K562 (cell line): Measurements from ENCODE around the gene SEPHS1. TPM values are rescaled to one million over a fixed set of nuclear protein-coding genes. Genes with fewer than 3 reads are reported as not detected.

ENCODE experiments used
- ATAC-seq: fragments of 200-7000 bp; cut with Tn5 transposase; 3 replicates; pipeline ENCODE4 v1.9.1; 2020; ENCODE audit warnings: moderate library complexity
- BruUV-seq: library from RNA; stranded (reverse); fragments of 400-500 nt; replicated peaks from 2 replicates; lab custom pipeline; 2021; lab: Mats Ljungman, UMichigan
- CTCF ChIA-PET: fragments of 300-600 bp; formaldehyde crosslinking; extraction: SDS; loops from one replicate; lab custom pipeline; 2021; ENCODE audit warnings: low intra/inter-chr PET ratio; lab: Yijun Ruan, JAX
- POLR2A ChIA-PET: fragments of 300-600, 350-650 bp; sonication (Branson Sonifier 250); formaldehyde crosslinking; extraction: SDS; loops from one replicate; lab custom pipeline; 2021; ENCODE audit warnings: antibody characterized with exemption, inconsistent platforms; lab: Yijun Ruan, JAX
- DNase-seq, 4 experiments: peaks; one replicate each; pipeline versions ENCODE4 v3.0.0 to v3.0.0-alpha.2; 2011 to 2018; ENCODE audit warnings: low spot score in 3 of 4, mixed read lengths in 3 of 4; ENCODE audit errors: extremely low read depth in 1 of 4
- FAIRE-seq: peaks from 2 replicates; lab custom pipeline; 2011; peaks lifted over from hg19 to GRCh38; lab: Jason Lieb, UNC
- H2AFZ ChIP-seq: 2 replicates; pipeline ENCODE4 v1.6.0; 2011; ENCODE audit warnings: low read depth, low read length, control low read depth, inconsistent platforms
- H3K27ac ChIP-seq: fragments of 200-600 bp; 3 replicates; pipeline ENCODE4 v1.8.0; 2011; ENCODE audit warnings: low read depth, mild to moderate bottlenecking, control low read depth, inconsistent platforms, low read length, moderate library complexity, mixed read lengths; ENCODE audit errors: extremely low read depth
- H3K27me3 ChIP-seq, 2 experiments: fragments of 300-600 bp in 1 of 2; 2 replicates in 1 of 2; 3 replicates in 1 of 2; pipeline versions ENCODE4 v1.6.0 to v1.8.0; 2011; ENCODE audit warnings: inconsistent platforms in 2 of 2, low read length in 2 of 2, mild to moderate bottlenecking in 1 of 2, mixed read lengths in 1 of 2, moderate library complexity in 1 of 2; ENCODE audit not compliant: control insufficient read depth in 2 of 2, insufficient read depth in 2 of 2
- H3K36me3 ChIP-seq: fragments of 300-600 bp; 3 replicates; pipeline ENCODE4 v1.8.0; 2011; ENCODE audit warnings: mild to moderate bottlenecking, low read length, inconsistent platforms; ENCODE audit not compliant: control insufficient read depth, insufficient read depth
- H3K4me1 ChIP-seq, 2 experiments: fragments of 200-600 bp in 1 of 2; replicated peaks in 1 of 2; 2 replicates in 1 of 2; 3 replicates in 1 of 2; pipeline versions ENCODE4 v1.5.1 to v1.8.0; 2011; ENCODE audit warnings: inconsistent platforms in 2 of 2, low read length in 2 of 2, mild to moderate bottlenecking in 1 of 2, mixed read lengths in 1 of 2, moderate library complexity in 1 of 2; ENCODE audit not compliant: control insufficient read depth in 2 of 2, insufficient read depth in 2 of 2
- H3K4me2 ChIP-seq: 2 replicates; pipeline ENCODE4 v1.6.1; 2011; ENCODE audit warnings: low read length, control low read depth, inconsistent platforms, mixed read lengths; ENCODE audit not compliant: insufficient read depth
- H3K4me3 ChIP-seq: fragments of 200-600 bp; sonication (generic), shearing (Covaris generic); 2 replicates; pipeline ENCODE4 v1.5.1; 2016; ENCODE audit warnings: control low read depth, inconsistent platforms
- H3K79me2 ChIP-seq: fragments of 200-600 bp; 3 replicates; pipeline ENCODE4 v1.8.0; 2011; ENCODE audit warnings: low read length, inconsistent platforms; ENCODE audit not compliant: control insufficient read depth, insufficient read depth
- H3K9ac ChIP-seq, 2 experiments: 2 replicates each; pipeline versions ENCODE4 v1.6.0 to v1.6.1; 2011; ENCODE audit warnings: low read depth in 2 of 2, low read length in 2 of 2, control low read depth in 1 of 2, inconsistent platforms in 1 of 2, mild to moderate bottlenecking in 1 of 2, mixed read lengths in 1 of 2; ENCODE audit not compliant: insufficient read depth in 1 of 2
- H3K9me1 ChIP-seq: one replicate; pipeline ENCODE4 v1.6.0; 2011; ENCODE audit warnings: inconsistent platforms, mild to moderate bottlenecking, low read length, moderate library complexity; ENCODE audit not compliant: control insufficient read depth, insufficient read depth
- H3K9me3 ChIP-seq: replicated peaks from 2 replicates; pipeline ENCODE4 v1.5.1; 2011; ENCODE audit warnings: low read depth, low read length, inconsistent platforms; ENCODE audit not compliant: control insufficient read depth, insufficient read depth
- H4K20me1 ChIP-seq: replicated peaks from 2 replicates; pipeline ENCODE4 v1.6.1; 2011; ENCODE audit warnings: low read length, inconsistent platforms, mixed read lengths; ENCODE audit not compliant: control insufficient read depth, insufficient read depth
- CBFB ChIP-seq: sonication (generic); formaldehyde crosslinking; IDR thresholded peaks from 2 replicates; pipeline ENCODE4 v1.4.0; 2020; ENCODE audit warnings: mild to moderate bottlenecking, missing genetic modification reagents
- CHCHD3 ChIP-seq: fragments of 250-450 bp; sonication (Bioruptor Pico); IDR thresholded peaks from 2 replicates; pipeline ENCODE4 v2.1.2; 2022; ENCODE audit warnings: mild to moderate bottlenecking
- CHD1 ChIP-seq: fragments of 200-600 bp; sonication (generic); IDR thresholded peaks from one replicate; pipeline ENCODE4 v1.6.1; 2012; ENCODE audit warnings: mild to moderate bottlenecking, moderate library complexity, low read length, inconsistent platforms
- ETV1 ChIP-seq: fragments of 450-650 bp; conservative IDR thresholded peaks from 2 replicates; pipeline ENCODE4 v1.6.1; 2016; ENCODE audit warnings: missing genetic modification characterization, control low read depth, low read depth, missing compliant biosample characterization
- FOSL1 ChIP-seq: fragments of 200-800 bp; sonication (Bioruptor generic); conservative IDR thresholded peaks from 2 replicates; pipeline ENCODE4 v1.6.1; 2016; ENCODE audit warnings: missing genetic modification characterization, missing compliant biosample characterization
- GTF2F1 ChIP-seq: IDR thresholded peaks from 2 replicates; pipeline ENCODE4 v1.6.1; 2011; ENCODE audit warnings: low read depth, low read length, improper control_type of control experiment
- NFATC3 ChIP-seq: fragments of 450-650 bp; IDR thresholded peaks from 2 replicates; pipeline ENCODE4 v1.6.1; 2017; ENCODE audit warnings: mild to moderate bottlenecking
- NFIX ChIP-seq: fragments of 250-450 bp; sonication (Bioruptor Pico); IDR thresholded peaks from 2 replicates; pipeline ENCODE4 v1.4.0; 2020; ENCODE audit warnings: low read depth, mild to moderate bottlenecking, moderate library complexity
- PHB ChIP-seq: fragments of 250-450 bp; sonication (Bioruptor Pico); IDR thresholded peaks from 2 replicates; pipeline ENCODE4 v1.5.0; 2021
- PHF20 ChIP-seq: fragments of 450-650 bp; IDR thresholded peaks from 2 replicates; pipeline ENCODE4 v1.6.1; 2018; ENCODE audit not compliant: partially characterized antibody
- POLR2AphosphoS2 ChIP-seq: IDR thresholded peaks from 2 replicates; pipeline ENCODE4 v1.6.1; 2012; ENCODE audit warnings: low read length, improper control_type of control experiment
- SIN3A ChIP-seq, 2 experiments: fragments of 150-350 bp in 1 of 2; IDR thresholded peaks; 2 replicates each; pipeline ENCODE4 v1.6.1; 2011 to 2016; ENCODE audit warnings: borderline replicate concordance in 2 of 2, low read depth in 2 of 2, low read length in 2 of 2, mild to moderate bottlenecking in 2 of 2, moderate library complexity in 2 of 2; ENCODE audit not compliant: control insufficient read depth in 1 of 2
- SMC3 ChIP-seq: conservative IDR thresholded peaks from 2 replicates; pipeline ENCODE4 v1.6.1; 2011; ENCODE audit warnings: low read depth, low read length, improper control_type of control experiment; ENCODE audit not compliant: insufficient read depth
- SRSF7 ChIP-seq: fragments of 200-400 bp; formaldehyde crosslinking; optimal IDR thresholded peaks from 2 replicates; pipeline ENCODE3; 2017; ENCODE audit warnings: mild to moderate bottlenecking, low read depth, low read length
- ZKSCAN1 ChIP-seq: fragments of 150-350 bp; IDR thresholded peaks from 2 replicates; pipeline ENCODE4 v1.6.1; 2016; ENCODE audit warnings: low read depth, low read length
- ZNF253 ChIP-seq: fragments of 250-450 bp; sonication (Bioruptor Pico); conservative IDR thresholded peaks from 2 replicates; pipeline ENCODE4 v1.6.1; 2021; ENCODE audit warnings: mild to moderate bottlenecking
- WGBS: fragments of 100-300 bp; shearing (Covaris generic); methylation state at CpG from one replicate; pipeline ENCODE4 v1.1.6; 2016; ENCODE audit warnings: low coverage, mixed read lengths; ENCODE audit not compliant: insufficient coverage; ENCODE audit errors: missing lambda C conversion rate; 5-methylcytosine and 5-hydroxymethylcytosine counted together
- in situ Hi-C: fragments of 300-500 bp; cut with MboI; formaldehyde crosslinking; loops from 4 replicates; pipeline ENCODE4 v1.15.0; 2018; ENCODE audit warnings: inconsistent platforms, mixed read lengths
- intact Hi-C: fragments of 100-400 bp; cut with micrococcal nuclease; formaldehyde crosslinking; loops from 2 replicates; pipeline ENCODE4 v1.14.2; 2022
- polyA plus RNA-seq, 8 experiments: library from polyadenylated mRNA; depleted of rRNA in 4 of 8; stranded (reverse) in 5 of 8; unstranded in 3 of 8; fragments of >200 nt; fragmentation: Nextera tagmentation in 2 of 8; fragmentation: Illumina TruSeq in 1 of 8; extraction: Ambion mirVana in 2 of 8; extraction: Trizol in 1 of 8; gene quantifications; 2 replicates each; pipeline versions ENCODE4 v1.2.1 to v1.2.3, GENCODE V29; 2011 to 2014; ENCODE audit warnings: inconsistent platforms in 1 of 8, missing spikeins in 1 of 8
- total RNA-seq, 7 experiments: library from RNA; depleted of rRNA in 6 of 7; stranded (reverse); fragments of >200 nt in 6 of 7; fragmentation: Illumina TruSeq in 2 of 7; extraction: Trizol in 2 of 7; gene quantifications; 2 replicates each; pipeline versions ENCODE4 v1.2.1 to v1.2.3, GENCODE V29; 2011 to 2021; ENCODE audit warnings: low replicate concordance in 1 of 7
- TF ChIP-seq, protein P1 (sequence below): sonication (generic); formaldehyde crosslinking; IDR thresholded peaks from 2 replicates; pipeline ENCODE4 v1.8.0; 2023; ENCODE audit warnings: mild to moderate bottlenecking, missing genetic modification reagents
- TF ChIP-seq, protein P2 (sequence below): fragments of 450-650 bp; conservative IDR thresholded peaks from 2 replicates; pipeline ENCODE4 v1.6.1; 2016; ENCODE audit warnings: missing genetic modification characterization, low read depth, mild to moderate bottlenecking, missing compliant biosample characterization, moderate library complexity

Gene SEPHS1
- total and polyA plus RNA-seq, 9 of the 15 experiments (the other 6 are each of a cell fraction or from before 2014, with no cell fraction given), result 14.7 to 82.8 (median 41.8) TPM

DNA sequence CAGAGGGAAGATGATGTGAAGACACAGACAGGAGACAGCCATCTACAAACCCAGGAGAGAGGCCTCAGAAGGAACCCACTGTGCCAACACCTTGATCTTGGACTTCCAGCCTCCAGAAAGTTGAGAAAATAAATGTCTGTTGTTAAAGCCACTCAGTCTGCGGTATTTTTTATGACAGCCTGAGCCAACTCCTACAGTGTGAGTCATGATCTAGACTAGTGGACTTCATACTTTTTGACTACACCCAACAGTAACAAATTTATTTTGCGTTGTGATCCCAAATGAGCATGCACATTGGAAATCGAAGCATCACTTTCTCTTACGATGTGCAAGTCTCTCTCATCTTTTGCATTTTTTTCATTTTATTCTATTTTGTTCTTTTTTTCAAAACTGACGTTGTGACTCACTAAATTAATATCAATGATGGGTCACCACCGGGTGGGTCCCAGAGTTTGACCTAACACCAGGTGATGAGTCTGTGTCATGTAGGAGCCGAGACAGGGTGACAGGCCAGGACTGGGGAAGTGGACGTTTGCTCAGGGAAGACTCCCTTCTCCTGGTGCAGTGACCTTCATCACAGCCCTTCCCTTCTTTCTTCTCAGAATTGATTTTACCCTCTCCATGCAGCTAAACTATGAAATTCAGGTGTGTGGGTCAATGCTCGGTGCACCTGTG, 77.1 kb downstream of the SEPHS1 start:
- H3K4me2 ChIP-seq, result peak overlapping the region; percentile 73
- CTCF ChIA-PET, result no interaction called here
- H3K9ac ChIP-seq, result no peak overlapping the region; a peak in 1 of 4 replicates
- peak; percentile 20 to 30 (median 26) for DNase-seq
- H2AFZ ChIP-seq, result peak overlapping the region; percentile 93
- no peaks in the 10 kb centered on the region for H3K9me1 ChIP-seq
- intact Hi-C loops, result loop anchor here (1.0 to 10.0 kb wide), 4 partner anchors 31 to 106 kb away; partner anchors contain the start of gene MCM10
- H3K27me3 ChIP-seq, result no peaks in the 10 kb centered on the region
- peak; percentile 51; the same call in 2 of the 3 replicates for ATAC-seq
- no peaks in the 10 kb centered on the region for H4K20me1 ChIP-seq
- POLR2A ChIA-PET, result no interaction called here
- 22% methylated on average over 8 of the region's 9 CpGs for WGBS
- peak overlapping the region; percentile 52; the same call in 1 of the 3 replicates for H3K27ac ChIP-seq
- no TSS peak for BruUV-seq
- in situ Hi-C loops, result no loop called here
- H3K36me3 ChIP-seq, result no peaks in the 10 kb centered on the region
- FAIRE-seq, result no peak
- H3K4me3 ChIP-seq, result no peak overlapping the region
- H3K9me3 ChIP-seq, result no peaks in the 10 kb centered on the region
- H3K79me2 ChIP-seq, result no peaks in the 10 kb centered on the region
- H3K4me1 ChIP-seq, result peaks cover 21 to 24% of the 10 kb centered on the region in 2 experiments; a peak in 4 of 5 replicates
- TF ChIP-seq ZNF253 (CRISPR knock-in tag) (no peak), ZKSCAN1 (no peak), NFIX (CRISPR knock-in tag) (no peak), CHCHD3 (no peak), GTF2F1 (no peak), NFATC3 (no peak), SRSF7 (no peak), PHF20 (no peak), CBFB (CRISPR knock-in tag) (no peak), PHB (CRISPR knock-in tag) (no peak), FOSL1 (peak; percentile 79), SIN3A (IDR thresholded peaks at IDR 0.05; ENCODE audit: borderline replicate concordance in 2 of 2, control insufficient read depth in 1 of 2, low read depth in 2 of 2, low read length in 2 of 2) (no peak), POLR2AphosphoS2 (no peak), SMC3 (no peak), ETV1 (tag) (no peak), CHD1 (no peak)
- TF ChIP-seq, protein P1, sequence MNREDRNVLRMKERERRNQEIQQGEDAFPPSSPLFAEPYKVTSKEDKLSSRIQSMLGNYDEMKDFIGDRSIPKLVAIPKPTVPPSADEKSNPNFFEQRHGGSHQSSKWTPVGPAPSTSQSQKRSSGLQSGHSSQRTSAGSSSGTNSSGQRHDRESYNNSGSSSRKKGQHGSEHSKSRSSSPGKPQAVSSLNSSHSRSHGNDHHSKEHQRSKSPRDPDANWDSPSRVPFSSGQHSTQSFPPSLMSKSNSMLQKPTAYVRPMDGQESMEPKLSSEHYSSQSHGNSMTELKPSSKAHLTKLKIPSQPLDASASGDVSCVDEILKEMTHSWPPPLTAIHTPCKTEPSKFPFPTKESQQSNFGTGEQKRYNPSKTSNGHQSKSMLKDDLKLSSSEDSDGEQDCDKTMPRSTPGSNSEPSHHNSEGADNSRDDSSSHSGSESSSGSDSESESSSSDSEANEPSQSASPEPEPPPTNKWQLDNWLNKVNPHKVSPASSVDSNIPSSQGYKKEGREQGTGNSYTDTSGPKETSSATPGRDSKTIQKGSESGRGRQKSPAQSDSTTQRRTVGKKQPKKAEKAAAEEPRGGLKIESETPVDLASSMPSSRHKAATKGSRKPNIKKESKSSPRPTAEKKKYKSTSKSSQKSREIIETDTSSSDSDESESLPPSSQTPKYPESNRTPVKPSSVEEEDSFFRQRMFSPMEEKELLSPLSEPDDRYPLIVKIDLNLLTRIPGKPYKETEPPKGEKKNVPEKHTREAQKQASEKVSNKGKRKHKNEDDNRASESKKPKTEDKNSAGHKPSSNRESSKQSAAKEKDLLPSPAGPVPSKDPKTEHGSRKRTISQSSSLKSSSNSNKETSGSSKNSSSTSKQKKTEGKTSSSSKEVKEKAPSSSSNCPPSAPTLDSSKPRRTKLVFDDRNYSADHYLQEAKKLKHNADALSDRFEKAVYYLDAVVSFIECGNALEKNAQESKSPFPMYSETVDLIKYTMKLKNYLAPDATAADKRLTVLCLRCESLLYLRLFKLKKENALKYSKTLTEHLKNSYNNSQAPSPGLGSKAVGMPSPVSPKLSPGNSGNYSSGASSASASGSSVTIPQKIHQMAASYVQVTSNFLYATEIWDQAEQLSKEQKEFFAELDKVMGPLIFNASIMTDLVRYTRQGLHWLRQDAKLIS, result no peak
- TF ChIP-seq, protein P2, sequence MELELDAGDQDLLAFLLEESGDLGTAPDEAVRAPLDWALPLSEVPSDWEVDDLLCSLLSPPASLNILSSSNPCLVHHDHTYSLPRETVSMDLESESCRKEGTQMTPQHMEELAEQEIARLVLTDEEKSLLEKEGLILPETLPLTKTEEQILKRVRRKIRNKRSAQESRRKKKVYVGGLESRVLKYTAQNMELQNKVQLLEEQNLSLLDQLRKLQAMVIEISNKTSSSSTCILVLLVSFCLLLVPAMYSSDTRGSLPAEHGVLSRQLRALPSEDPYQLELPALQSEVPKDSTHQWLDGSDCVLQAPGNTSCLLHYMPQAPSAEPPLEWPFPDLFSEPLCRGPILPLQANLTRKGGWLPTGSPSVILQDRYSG (tag), result no peak
